ENCODE results near the gene SSX2IP. TPM values are rescaled to one million over a fixed set of nuclear protein-coding genes. Genes with fewer than 3 reads are reported as not detected.
A peak's percentile ranks its signal among the peaks of the same experiment; 100 is the strongest.

The SSX2IP gene
- total RNA-seq, 2 donors from 2014 or later: 16.6 to 21.8 TPM

DNA sequence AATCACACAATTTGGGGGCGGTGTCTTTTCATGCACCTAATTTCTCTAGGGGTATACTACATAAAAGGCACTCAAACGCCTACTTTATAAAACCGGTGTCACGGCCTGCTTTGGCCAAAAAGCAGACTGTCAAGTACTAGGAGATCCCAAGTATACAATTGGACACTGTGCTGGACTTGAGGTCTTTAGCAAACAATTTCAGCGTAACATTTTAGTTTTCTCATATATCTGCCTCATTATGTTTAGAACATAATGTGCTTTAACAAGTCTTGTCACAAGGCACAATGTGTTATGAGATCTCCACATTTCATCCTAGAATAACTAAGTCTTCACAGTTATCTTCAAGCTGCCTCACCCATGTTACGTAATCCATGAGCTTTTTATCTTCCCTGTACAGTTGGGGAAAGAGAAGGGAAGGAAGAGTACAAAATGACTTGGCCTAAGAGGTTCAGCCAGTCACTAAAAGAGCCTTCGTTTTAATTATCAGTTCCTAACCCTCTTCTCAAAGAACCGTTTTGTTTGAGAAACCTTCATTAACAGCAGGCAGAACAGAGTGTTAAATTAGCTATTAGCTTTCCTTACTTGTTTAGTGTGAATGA lies 1.7 kb downstream of the SSX2IP start:
- no peak overlapping the region for H3K27ac ChIP-seq (ENCODE audit: low read depth, low read length)
- peaks cover 42% of the 10 kb centered on the region for H3K27me3 Mint-ChIP-seq (ENCODE audit: insufficient read depth)
- peaks cover 6% of the 10 kb centered on the region for H3K4me1 ChIP-seq (ENCODE audit: control insufficient read depth, insufficient read depth, low read length)
- TF ChIP-seq, protein P1, sequence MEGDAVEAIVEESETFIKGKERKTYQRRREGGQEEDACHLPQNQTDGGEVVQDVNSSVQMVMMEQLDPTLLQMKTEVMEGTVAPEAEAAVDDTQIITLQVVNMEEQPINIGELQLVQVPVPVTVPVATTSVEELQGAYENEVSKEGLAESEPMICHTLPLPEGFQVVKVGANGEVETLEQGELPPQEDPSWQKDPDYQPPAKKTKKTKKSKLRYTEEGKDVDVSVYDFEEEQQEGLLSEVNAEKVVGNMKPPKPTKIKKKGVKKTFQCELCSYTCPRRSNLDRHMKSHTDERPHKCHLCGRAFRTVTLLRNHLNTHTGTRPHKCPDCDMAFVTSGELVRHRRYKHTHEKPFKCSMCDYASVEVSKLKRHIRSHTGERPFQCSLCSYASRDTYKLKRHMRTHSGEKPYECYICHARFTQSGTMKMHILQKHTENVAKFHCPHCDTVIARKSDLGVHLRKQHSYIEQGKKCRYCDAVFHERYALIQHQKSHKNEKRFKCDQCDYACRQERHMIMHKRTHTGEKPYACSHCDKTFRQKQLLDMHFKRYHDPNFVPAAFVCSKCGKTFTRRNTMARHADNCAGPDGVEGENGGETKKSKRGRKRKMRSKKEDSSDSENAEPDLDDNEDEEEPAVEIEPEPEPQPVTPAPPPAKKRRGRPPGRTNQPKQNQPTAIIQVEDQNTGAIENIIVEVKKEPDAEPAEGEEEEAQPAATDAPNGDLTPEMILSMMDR (conservative IDR thresholded peaks at IDR 0.05): no peak
- DNase-seq: no peak
- peak overlapping the region; percentile 55 for H3K9ac ChIP-seq (ENCODE audit: extremely low read depth, low read length, poor library complexity, severe bottlenecking)
- H3K9me3 Mint-ChIP-seq: no peaks in the 10 kb centered on the region
- no peak overlapping the region for H3K27ac Mint-ChIP-seq
- peaks cover 24% of the 10 kb centered on the region for H3K27me3 ChIP-seq (ENCODE audit: control insufficient read depth, insufficient read depth, low read length, poor library complexity, severe bottlenecking)
- H3K4me1 Mint-ChIP-seq: peaks cover 41% of the 10 kb centered on the region
- peak overlapping the region; percentile 86 for H3K4me3 ChIP-seq (ENCODE audit: low read length)
- no peaks in the 10 kb centered on the region for H3K9me3 ChIP-seq (ENCODE audit: control insufficient read depth, low read length)
- H3K36me3 ChIP-seq (ENCODE audit: control insufficient read depth, insufficient read depth, low read length): no peaks in the 10 kb centered on the region
- no peaks in the 10 kb centered on the region for H3K36me3 Mint-ChIP-seq (ENCODE audit: low read depth)
- WGBS, 2 experiments (ENCODE audit: insufficient coverage in 1 of 2, insufficient read length in 1 of 2): 81 to 82% methylated on average over 6 to 8 of the region's 8 CpGs
- H3K4me3 Mint-ChIP-seq: peak overlapping the region; percentile 63

DNA sequence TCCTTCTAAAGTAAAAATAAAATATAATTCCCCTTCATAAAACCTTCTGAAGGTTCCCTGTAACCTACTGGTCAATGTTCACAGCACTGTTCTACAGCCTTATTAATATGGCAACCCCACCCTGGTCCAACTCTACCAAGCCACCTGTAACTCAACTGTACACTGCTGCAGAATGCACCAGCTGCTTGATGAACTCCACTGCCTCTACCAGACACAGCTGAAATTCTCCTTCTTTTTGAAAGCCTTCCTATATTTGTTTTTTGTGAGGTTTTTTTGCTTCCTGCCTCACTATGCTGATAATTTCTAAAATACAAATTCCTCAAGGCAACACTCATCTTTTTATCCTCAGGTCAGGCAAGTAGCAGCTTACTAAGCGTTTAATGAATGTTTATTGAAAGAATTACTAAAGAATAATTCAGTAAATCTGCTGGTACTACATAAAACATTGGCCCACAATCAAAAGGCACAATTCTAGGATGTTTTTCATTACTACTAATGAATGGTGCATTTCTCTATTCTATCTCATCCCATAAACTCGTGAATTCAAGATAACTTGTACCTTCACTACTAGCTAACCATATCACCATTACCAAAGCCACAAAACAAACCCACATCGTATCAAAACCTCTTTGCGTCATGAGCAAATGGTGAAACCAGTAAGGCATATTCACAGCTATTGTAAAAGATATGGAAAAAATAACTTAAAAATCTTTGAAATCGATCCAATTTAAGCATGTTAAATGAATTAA lies 2.4 kb downstream of the SSX2IP start:
- no peaks in the 10 kb centered on the region for H3K9me3 Mint-ChIP-seq
- no peak for DNase-seq
- no peak overlapping the region for H3K4me3 Mint-ChIP-seq
- peak overlapping the region; percentile 86 for H3K4me3 ChIP-seq (ENCODE audit: low read length)
- H3K4me1 ChIP-seq (ENCODE audit: control insufficient read depth, insufficient read depth, low read length): peaks cover 6% of the 10 kb centered on the region
- H3K27ac Mint-ChIP-seq: no peak overlapping the region
- H3K9me3 ChIP-seq (ENCODE audit: control insufficient read depth, low read length): no peaks in the 10 kb centered on the region
- peaks cover 45% of the 10 kb centered on the region for H3K27me3 Mint-ChIP-seq (ENCODE audit: insufficient read depth)
- H3K36me3 ChIP-seq (ENCODE audit: control insufficient read depth, insufficient read depth, low read length): no peaks in the 10 kb centered on the region
- no peaks in the 10 kb centered on the region for H3K36me3 Mint-ChIP-seq (ENCODE audit: low read depth)
- TF ChIP-seq, protein P1 (conservative IDR thresholded peaks at IDR 0.05): no peak
- H3K27me3 ChIP-seq (ENCODE audit: control insufficient read depth, insufficient read depth, low read length, poor library complexity, severe bottlenecking): peaks cover 24% of the 10 kb centered on the region
- peaks cover 41% of the 10 kb centered on the region for H3K4me1 Mint-ChIP-seq
- no peak overlapping the region for H3K9ac ChIP-seq (ENCODE audit: extremely low read depth, low read length, poor library complexity, severe bottlenecking)
- H3K27ac ChIP-seq (ENCODE audit: low read depth, low read length): no peak overlapping the region
- 96 to 100% methylated on average over 1 to 4 of the region's 5 CpGs for WGBS, 2 experiments (ENCODE audit: insufficient coverage in 1 of 2, insufficient read length in 1 of 2)

DNA sequence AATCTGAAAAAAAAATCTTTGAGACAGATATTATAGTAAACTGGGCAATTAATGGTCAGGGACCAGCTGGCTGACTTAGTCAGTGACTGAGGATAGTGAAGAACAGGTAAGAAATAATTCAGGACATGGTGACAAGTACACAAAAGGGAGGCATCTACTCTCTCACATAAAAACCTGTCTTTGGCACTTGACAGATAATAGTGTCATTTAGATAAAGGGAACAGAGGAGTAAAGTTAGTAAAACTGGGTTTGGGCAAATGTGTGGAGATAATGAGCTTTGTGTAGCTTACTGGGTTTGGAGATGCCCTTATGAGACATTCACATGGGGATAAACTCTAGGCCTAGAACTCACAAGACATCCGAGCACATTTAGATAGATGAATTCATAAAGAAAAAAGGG lies 4.0 kb downstream of the SSX2IP start:
- no peak overlapping the region for H3K27ac ChIP-seq (ENCODE audit: low read depth, low read length)
- no peak overlapping the region for H3K4me3 ChIP-seq (ENCODE audit: low read length)
- Mint-ChIP-seq H3K9me3 (no peaks in the 10 kb centered on the region), H3K4me1 (peaks cover 37% of the 10 kb centered on the region), H3K36me3 (ENCODE audit: low read depth) (no peaks in the 10 kb centered on the region), H3K4me3 (no peak overlapping the region), H3K27me3 (ENCODE audit: insufficient read depth) (peaks cover 41% of the 10 kb centered on the region), H3K27ac (no peak overlapping the region)
- DNase-seq: no peak
- WGBS, 2 experiments (ENCODE audit: insufficient coverage in 1 of 2, insufficient read length in 1 of 2): 100% methylated on average over 1 of the region's 1 CpG; no CpG with 5 or more reads in 1 of the 2 experiments
- peaks cover 24% of the 10 kb centered on the region for H3K27me3 ChIP-seq (ENCODE audit: control insufficient read depth, insufficient read depth, low read length, poor library complexity, severe bottlenecking)
- H3K9ac ChIP-seq (ENCODE audit: extremely low read depth, low read length, poor library complexity, severe bottlenecking): no peak overlapping the region
- TF ChIP-seq, protein P1 (conservative IDR thresholded peaks at IDR 0.05): no peak
- no peaks in the 10 kb centered on the region for H3K36me3 ChIP-seq (ENCODE audit: control insufficient read depth, insufficient read depth, low read length)
- peaks cover 5% of the 10 kb centered on the region for H3K4me1 ChIP-seq (ENCODE audit: control insufficient read depth, insufficient read depth, low read length)
- no peaks in the 10 kb centered on the region for H3K9me3 ChIP-seq (ENCODE audit: control insufficient read depth, low read length)
